ENCODE results near the gene SLX4IP.
"Not testable (repeated sequence)": the region's sequence is repeated elsewhere in the genome, so short reads cannot be mapped to it uniquely, and the experiment has no call there.

DNA sequence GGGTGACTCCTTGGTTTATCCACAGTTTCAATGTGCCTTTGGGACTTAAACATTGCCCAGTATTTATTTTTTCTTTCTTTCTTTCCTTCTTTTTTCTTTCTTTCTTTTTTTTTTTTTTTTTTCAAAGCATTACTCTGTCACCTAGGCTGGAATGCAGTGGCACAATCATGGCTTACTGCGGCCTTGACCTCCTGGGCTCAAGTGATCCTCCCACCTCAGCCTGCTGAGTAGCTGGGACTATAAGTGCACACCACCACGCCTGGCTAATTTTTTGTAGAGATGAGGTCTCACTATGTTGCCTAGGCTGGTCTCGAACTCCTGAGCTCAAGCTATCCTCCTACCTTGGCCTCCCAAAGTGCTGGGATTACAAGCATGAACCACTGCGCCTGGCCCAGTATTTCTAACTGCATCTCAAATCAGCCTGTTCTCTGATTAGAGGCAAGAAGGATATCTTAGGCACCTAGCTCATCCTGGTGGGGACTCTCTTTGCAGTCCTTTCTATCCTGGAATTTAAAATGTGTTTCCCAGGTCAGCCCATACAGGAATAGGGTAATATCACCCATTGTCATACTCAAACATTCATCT, 182.5 kb downstream of the SLX4IP start:
- TF ChIP-seq, protein P1, sequence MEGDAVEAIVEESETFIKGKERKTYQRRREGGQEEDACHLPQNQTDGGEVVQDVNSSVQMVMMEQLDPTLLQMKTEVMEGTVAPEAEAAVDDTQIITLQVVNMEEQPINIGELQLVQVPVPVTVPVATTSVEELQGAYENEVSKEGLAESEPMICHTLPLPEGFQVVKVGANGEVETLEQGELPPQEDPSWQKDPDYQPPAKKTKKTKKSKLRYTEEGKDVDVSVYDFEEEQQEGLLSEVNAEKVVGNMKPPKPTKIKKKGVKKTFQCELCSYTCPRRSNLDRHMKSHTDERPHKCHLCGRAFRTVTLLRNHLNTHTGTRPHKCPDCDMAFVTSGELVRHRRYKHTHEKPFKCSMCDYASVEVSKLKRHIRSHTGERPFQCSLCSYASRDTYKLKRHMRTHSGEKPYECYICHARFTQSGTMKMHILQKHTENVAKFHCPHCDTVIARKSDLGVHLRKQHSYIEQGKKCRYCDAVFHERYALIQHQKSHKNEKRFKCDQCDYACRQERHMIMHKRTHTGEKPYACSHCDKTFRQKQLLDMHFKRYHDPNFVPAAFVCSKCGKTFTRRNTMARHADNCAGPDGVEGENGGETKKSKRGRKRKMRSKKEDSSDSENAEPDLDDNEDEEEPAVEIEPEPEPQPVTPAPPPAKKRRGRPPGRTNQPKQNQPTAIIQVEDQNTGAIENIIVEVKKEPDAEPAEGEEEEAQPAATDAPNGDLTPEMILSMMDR (IDR thresholded peaks at IDR 0.05; ENCODE audit: low read depth, low read length): not testable (repeated sequence)
- not testable (repeated sequence) for TF ChIP-seq EZH2phosphoT487 (IDR thresholded peaks at IDR 0.05; ENCODE audit: low read depth)
